GM12873 (cell line): Measurements from ENCODE around the gene CLDN9.

Source experiments
- CTCF ChIP-seq: IDR thresholded peaks from 2 replicates; pipeline ENCODE4 v1.5.1; 2012; ENCODE audit warnings: low read depth, mild to moderate bottlenecking, moderate library complexity, low read length, control low read depth; ENCODE audit not compliant: insufficient read depth; ENCODE audit errors: missing control alignments

Gene CLDN9

GRCh38 chr16:3022684-3023414, 10.1 kb downstream of the CLDN9 start:
- no peak for TF ChIP-seq CTCF

GRCh38 chr16:3023415-3023668, 10.6 kb downstream of the CLDN9 start:
- no peak for TF ChIP-seq CTCF

GRCh38 chr16:3023669-3024478, 11.2 kb downstream of the CLDN9 start, which contains the start of the genes HCFC1R1 and THOC6:
HCFC1R1 (minus strand) TSS chr16:3023942; CDS start chr16:3023941, 1 bp downstream.
THOC6 (plus strand) TSS chr16:3024035; CDS start chr16:3024327, 292 bp downstream.
- TF ChIP-seq CTCF, result no peak

GRCh38 chr16:3025032-3026002, 12.6 kb downstream of the CLDN9 start:
- TF ChIP-seq CTCF, result no peak

- no peak for TF ChIP-seq CTCF
Observed at GRCh38 chr16:3026003-3026378, 13.3 kb downstream of the CLDN9 start.

- TF ChIP-seq CTCF, result no peak
Observed at GRCh38 chr16:3026609-3027488, 14.1 kb downstream of the CLDN9 start.
